Suppressor macrophage treated with lipopolysaccharide for 4 hours (primary cell): ENCODE results near the gene IGF1.

Experiments used
- DNase-seq: peaks from one replicate; pipeline ENCODE4 v3.0.0-alpha.2; 2020

The IGF1 gene

GRCh38 chr12:102480406-102480805 lies at the start of gene IGF1:
Gene IGF1, minus strand, starts transcription at chr12:102480563. Its CDS starts 182 bp downstream, at chr12:102480381.
- no peak for DNase-seq

- no peak for DNase-seq
Measured at GRCh38 chr12:102528111-102528510, 47.7 kb upstream of the IGF1 start.

GRCh38 chr12:102527171-102527720 lies 46.9 kb upstream of the IGF1 start:
- peak; percentile 64 for DNase-seq

GRCh38 chr12:102526656-102527055 lies 46.3 kb upstream of the IGF1 start:
- no peak for DNase-seq

GRCh38 chr12:102522768-102523167 lies 42.4 kb upstream of the IGF1 start:
- DNase-seq = no peak

- DNase-seq = no peak
Measured at GRCh38 chr12:102521662-102522277, 41.4 kb upstream of the IGF1 start.

- DNase-seq = no peak
Measured at GRCh38 chr12:102518871-102519270, 38.5 kb upstream of the IGF1 start.

GRCh38 chr12:102514696-102515095 lies 34.3 kb upstream of the IGF1 start:
- DNase-seq = no peak

GRCh38 chr12:102513739-102514138 lies 33.4 kb upstream of the IGF1 start:
- DNase-seq = no peak

GRCh38 chr12:102513272-102513671 lies 32.9 kb upstream of the IGF1 start:
- no peak for DNase-seq

GRCh38 chr12:102512523-102512922 lies 32.2 kb upstream of the IGF1 start:
- DNase-seq = no peak

- DNase-seq = no peak
Measured at GRCh38 chr12:102511575-102511974, 31.2 kb upstream of the IGF1 start.

GRCh38 chr12:102510463-102510862 lies 30.1 kb upstream of the IGF1 start:
- DNase-seq = no peak

GRCh38 chr12:102510031-102510430 lies 29.7 kb upstream of the IGF1 start:
- DNase-seq = no peak

- DNase-seq = no peak
Measured at GRCh38 chr12:102509123-102509626, 28.8 kb upstream of the IGF1 start.

- DNase-seq = no peak
Measured at GRCh38 chr12:102508052-102508451, 27.7 kb upstream of the IGF1 start.

- no peak for DNase-seq
Measured at GRCh38 chr12:102507301-102507700, 26.9 kb upstream of the IGF1 start.

GRCh38 chr12:102504871-102505270 lies 24.5 kb upstream of the IGF1 start:
- DNase-seq = peak; percentile 65

- DNase-seq = peak; percentile 87
Measured at GRCh38 chr12:102504280-102504679, 23.9 kb upstream of the IGF1 start.

GRCh38 chr12:102503831-102504230 lies 23.5 kb upstream of the IGF1 start:
- DNase-seq = no peak

GRCh38 chr12:102503056-102503681 lies 22.8 kb upstream of the IGF1 start:
- peak; percentile 90 for DNase-seq

- DNase-seq = no peak
Measured at GRCh38 chr12:102501773-102502172, 21.4 kb upstream of the IGF1 start.

- DNase-seq = peak; percentile 90
Measured at GRCh38 chr12:102498471-102498870, 18.1 kb upstream of the IGF1 start.

GRCh38 chr12:102497743-102498142 lies 17.4 kb upstream of the IGF1 start:
- DNase-seq = no peak
